Sciatic nerve (tissue), 2 donors: Measurements from ENCODE around the gene NT5M. TPM values are rescaled to one million over a fixed set of nuclear protein-coding genes. Genes with fewer than 3 reads are reported as not detected.

Experiments used
- ATAC-seq: fragments of 200-7000 bp; cut with Tn5 transposase; one replicate; pipeline ENCODE4 v1.9.1; 2020; ENCODE audit warnings: mild to moderate bottlenecking, moderate library complexity
- DNase-seq: peaks from one replicate; pipeline ENCODE4 v3.0.0-alpha.2; 2020; ENCODE audit warnings: low spot score
- intact Hi-C: fragments of 100-400 bp; cut with DNase I; formaldehyde crosslinking; loops from one replicate; pipeline ENCODE4 v1.14.2; 2022
- total RNA-seq: library from RNA; stranded (reverse); fragmentation: NEBNext Ultra II Directional; extraction: Animal tissue kit (Norgen Biotek cat#: 25700); gene quantifications from one replicate; pipeline ENCODE4 v1.2.1, GENCODE V29; 2021
- donor health status: DM: no; HTN: no; CAD: no.
- donor health status: DM: no; HTN: no; CAD: no.

NT5M gene
- total RNA-seq, 1 donor from 2014 or later, result 3.9 TPM

DNA sequence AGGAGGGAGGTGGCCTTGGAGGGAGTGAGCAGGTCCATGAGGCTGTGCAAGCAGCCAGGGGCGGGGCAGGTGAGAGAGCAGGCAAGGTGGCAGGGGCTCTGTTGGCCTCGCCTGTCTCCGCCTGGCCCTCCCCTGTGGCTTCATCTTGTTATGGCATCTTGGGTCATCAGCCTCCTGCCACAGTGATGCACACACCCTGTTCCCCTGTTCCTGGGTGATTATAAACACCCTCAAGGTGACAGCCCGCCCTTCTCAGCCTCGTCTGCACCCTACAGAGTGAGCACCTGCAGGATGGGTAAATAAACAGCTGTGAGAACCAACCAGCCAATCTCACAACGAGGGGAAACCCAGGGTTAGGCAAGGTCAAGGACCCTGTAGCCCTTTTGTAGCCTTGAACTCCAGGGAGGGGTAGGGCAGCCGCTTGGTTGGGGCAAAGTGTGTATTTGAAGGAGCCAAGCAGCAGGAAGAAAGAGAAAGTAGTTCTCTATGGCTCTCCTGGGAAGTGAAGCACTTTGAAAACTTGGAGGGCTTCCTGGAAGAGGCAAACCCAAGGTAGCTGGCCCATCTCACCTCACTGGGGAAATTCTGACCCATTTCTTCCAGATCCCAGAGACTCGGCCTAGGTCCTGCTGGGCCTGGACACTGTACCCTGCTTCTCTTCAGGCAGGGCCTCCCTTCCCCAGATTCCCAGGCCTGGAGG lies 60.6 kb downstream of the NT5M start:
- DNase-seq, result peak; percentile 53
- intact Hi-C loops, result no loop called here
- no peak for ATAC-seq

DNA sequence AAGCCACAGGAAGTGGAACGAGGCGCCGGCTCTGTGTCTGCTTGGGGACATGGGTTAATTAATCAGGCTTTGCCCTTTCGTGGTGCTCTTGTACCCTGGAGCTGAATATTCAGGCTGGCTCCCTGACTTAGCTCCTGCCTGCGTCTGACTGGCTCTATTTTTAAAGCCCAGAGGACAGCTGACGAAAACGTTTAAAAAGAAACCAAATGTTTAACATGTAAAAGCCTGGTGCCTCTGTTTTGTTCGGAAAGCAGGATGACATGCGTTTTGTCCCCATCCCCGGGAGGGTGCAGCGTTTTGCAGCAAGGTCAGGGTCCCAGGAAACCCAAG lies 61.1 kb downstream of the NT5M start:
- peak; percentile 46 for DNase-seq
- intact Hi-C loops, result no loop called here
- ATAC-seq, result no peak

DNA sequence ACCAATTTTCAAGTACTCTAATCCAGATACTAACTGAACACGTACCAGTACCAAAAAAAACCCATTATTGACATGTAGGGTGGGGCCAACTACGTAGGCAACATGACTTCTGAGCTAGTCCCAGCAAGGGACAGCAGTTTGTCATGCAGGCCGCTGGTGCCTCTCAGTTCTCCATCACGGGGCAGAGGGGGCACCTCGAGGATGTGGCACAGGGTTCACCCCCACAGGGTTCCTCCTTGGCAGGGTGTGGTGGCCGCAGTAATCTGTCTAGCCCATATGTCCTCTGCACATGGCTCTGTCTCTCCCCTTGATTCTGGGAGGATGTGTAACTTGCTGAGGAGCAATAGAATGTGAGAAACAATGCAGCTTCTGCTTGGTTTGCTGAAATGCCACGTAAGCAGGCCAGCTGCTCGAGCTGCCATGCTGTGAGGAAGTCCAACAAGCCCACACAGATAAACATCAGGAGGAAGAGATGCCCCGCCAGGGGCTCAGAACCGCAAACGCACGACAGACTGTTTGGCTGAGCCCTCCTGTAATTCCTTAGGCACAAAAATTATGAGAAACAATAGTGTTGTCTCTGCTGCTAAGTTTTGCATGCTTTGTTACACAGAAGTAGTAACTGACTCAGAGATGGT lies 62.4 kb downstream of the NT5M start:
- DNase-seq, result no peak
- intact Hi-C loops, result no loop called here
- ATAC-seq, result no peak

DNA sequence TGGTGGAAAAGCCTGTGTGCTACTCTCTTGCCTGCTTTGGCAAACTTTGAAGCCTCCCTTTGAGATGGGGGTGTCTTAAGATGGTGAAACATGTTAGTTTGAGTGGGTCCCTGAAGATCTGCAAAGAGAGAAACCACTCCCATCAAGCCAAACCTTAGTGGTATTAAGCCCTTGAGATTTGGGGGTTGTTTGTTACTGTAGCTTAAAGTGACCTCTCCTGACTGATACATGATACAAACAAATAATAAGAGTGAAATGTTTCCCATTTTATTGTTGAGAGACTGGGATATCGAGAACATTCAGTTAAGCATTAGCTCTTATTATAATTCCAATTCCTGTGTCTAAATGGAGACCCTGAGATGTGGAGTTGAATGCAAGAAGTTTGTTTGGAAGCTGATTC lies 63.1 kb downstream of the NT5M start:
- intact Hi-C loops, result no loop called here
- ATAC-seq, result no peak
- no peak for DNase-seq

DNA sequence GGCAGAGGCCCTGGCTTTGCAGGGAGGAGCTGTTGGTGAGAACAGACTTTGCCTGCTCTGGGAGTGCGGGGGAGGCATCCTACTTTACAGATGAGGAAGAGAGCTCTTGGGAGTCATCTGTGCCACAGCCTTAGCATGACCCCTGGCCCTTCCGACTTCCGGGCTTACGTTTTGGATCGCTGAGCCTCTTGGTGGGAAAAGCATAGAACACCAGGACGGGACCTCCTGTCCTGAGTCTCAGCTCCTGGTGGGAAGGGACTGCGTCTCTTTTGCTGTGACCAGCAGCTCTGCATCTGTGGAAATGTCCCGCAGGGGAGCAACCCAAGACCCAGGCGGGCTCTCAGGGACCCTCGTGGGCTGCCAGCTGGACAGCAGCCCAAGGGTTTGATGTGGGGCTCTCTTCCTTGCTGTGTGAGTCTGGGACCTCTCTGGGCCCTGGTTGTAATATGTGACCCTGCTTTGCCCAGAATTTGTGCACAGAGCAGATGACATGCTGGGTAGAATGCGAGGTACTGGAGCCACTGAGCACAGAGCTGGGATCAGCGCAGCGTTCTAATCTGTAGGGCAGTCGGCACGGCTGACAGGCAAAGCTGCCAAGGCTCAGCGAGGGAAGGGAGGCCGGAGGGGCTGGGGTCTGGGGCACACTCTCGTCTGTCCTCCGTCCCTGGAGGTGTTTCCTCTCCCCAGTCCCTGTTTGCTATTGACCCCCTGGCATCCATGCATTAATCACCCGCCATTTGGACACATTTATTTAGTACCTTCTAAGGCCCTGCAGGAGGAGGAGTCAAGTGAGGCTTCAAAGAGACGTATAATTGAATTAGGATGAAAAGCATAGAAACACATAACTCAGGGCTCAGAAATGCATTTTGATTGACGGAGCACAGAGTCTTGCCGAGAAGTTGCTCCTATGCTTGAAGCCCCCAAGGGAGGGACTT lies 64.0 kb downstream of the NT5M start:
- DNase-seq (no peak), ATAC-seq (no peak)
- intact Hi-C loops, result no loop called here

DNA sequence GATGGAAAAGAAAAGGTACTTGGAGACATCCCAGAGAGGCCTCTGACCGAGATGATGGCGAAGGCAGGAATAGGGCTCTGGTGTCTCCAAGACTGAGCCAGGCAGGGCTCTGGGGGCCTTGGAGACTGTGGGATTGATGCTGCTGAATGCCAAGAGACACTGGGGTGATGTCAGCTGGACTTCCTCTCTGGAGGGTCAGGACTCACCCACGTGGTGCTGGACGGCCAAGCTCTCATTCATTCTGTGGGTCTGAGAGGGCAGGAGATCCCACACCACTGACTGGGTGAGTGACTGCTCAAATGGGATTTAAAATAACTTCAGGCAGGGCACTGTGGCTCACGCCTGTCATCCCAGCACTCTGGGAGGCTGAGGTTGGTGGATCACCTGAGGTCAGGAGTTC lies 64.8 kb downstream of the NT5M start:
- DNase-seq (no peak), ATAC-seq (no peak)
- intact Hi-C loops, result no loop called here

DNA sequence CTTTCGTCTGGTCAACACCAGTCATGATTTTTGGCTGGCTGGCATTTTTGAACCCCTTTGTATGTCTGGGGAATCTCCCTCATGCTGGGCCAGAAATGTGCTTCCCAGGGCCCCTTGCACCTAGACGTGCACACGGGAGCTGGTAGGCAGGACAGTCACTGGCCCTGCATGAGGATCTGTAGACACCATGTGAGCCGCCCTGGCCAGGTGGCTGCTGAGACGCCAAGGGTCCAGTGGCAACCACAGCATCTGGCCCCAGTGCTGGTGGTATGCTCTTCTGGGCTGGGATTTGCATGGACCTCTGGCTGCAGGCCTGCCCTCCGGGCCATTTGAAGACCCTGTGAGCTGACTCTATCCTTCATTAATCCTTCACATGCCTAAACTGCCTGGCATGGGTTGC lies 67.5 kb downstream of the NT5M start:
- no peak for DNase-seq
- intact Hi-C loops, result no loop called here

DNA sequence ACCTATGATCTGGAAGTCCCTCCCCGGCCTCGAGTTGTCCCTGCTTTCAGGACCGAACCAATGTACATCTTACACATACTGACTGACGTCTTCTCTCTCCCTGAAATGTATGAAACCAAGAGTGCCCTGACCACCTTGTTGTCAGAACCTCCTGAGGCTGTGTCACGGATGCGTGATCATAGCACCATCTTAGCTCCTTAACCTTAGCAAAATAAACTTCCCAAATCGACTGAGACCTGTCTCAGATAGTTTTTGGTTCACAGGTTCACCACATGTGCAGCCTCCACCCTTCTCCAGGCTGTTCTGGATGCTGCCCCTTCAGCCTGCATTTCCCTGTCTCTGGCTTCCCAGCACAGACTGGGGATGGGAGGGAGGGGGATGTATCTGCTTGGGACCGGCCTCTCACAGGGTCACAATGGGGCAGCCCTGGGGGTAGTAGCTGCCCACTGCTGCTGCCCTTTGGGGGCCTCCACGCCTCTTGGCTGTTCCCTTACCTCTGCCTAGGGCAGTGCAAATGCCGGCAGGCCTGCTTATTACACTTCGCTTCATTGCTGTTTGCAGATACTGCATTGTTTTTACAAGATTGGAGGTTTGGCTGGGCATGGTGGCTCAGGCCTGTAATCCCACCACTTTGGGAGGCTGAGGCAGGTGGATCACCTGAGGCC lies 69.8 kb downstream of the NT5M start:
- ATAC-seq (no peak), DNase-seq (no peak)
- intact Hi-C loops, result no loop called here

More for the DNA sequence above, 67.5 kb downstream of the NT5M start:
- no peak for ATAC-seq

DNA sequence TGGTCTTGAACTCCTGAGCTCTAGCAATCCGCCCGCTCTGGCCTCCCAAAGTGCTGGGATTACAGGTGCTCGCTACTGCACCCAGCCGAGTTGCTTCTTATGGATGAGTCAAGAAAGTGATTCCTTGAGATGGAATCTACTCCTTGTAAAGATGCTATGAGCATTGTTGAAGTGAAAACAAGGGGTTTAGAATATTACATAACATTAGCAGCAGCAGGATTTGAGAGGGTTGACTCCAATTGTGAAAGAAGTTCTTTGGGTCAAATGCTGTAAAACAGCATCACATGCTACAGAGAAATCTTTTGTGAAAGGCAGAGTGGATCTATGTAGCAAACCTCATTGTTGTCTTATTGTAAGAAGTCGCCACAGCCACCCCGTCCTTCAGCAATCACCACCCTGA lies 72.7 kb downstream of the NT5M start:
- no peak for ATAC-seq

DNA sequence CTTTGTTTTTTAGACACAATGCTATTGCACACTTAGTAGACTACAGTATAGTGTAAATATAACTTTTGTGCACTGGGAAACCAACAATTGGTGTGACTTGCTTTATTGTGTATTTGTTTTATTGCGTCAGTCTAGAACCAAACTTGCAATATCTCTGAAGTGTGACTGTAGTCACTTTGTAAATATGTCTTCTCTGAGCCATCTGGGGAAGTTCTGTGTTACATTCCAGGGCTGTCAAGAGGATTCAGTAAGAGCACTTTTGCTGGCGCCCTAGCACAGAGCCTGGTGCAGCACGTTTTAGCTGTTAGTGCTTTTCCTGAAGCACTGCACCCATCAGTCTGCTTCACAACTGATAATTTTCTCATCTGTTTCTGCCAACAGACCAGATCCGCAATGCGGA lies 73.2 kb downstream of the NT5M start:
- DNase-seq (no peak), ATAC-seq (no peak)
- intact Hi-C loops, result no loop called here

More for the DNA sequence above, 72.7 kb downstream of the NT5M start:
- intact Hi-C loops, result no loop called here
- no peak for DNase-seq

DNA sequence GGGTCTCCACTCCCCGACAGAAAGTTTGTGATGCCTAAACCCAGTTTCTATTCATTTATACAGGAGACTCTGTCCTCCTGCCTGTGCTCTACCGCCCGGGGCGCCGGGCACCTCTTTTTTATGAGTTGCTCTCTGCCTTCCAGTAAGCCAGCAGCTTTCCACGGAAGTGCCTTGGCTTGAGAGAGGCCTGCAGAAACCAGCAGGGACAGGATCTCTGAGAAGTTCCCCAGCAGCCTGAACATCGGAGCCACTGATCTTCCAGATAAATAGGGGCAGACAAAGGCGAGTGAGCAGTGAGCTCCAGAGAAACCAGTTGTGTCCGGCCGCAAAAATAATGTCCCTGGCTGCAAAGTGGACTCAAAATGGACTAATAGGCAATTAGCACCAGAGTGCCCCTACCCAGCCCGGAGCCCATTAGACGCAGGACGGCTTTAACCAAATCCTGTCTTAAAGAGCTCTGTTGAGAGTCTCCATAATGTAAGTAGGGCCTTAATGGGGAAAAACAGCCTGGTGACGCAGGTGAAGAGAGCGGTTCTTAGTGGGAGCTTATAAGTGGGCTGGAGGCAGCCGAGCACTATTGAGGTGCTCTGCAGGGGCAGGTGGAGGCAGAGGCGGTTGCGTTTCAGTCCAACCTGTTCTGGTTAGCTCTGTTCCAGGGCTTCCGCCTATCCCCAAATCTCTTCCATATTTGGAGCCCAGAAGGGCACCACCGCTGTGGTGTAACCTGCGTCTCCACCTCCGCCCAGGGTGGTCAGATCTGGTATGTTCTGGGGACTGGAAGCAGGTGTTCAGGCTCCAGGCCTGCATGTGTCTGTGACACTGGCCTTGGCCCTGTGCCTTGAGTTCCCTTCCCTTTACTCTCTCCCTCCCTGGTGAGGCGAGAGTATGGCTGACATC lies 74.1 kb downstream of the NT5M start:
- intact Hi-C loops, result no loop called here
- no peak for DNase-seq
- ATAC-seq, result no peak

DNA sequence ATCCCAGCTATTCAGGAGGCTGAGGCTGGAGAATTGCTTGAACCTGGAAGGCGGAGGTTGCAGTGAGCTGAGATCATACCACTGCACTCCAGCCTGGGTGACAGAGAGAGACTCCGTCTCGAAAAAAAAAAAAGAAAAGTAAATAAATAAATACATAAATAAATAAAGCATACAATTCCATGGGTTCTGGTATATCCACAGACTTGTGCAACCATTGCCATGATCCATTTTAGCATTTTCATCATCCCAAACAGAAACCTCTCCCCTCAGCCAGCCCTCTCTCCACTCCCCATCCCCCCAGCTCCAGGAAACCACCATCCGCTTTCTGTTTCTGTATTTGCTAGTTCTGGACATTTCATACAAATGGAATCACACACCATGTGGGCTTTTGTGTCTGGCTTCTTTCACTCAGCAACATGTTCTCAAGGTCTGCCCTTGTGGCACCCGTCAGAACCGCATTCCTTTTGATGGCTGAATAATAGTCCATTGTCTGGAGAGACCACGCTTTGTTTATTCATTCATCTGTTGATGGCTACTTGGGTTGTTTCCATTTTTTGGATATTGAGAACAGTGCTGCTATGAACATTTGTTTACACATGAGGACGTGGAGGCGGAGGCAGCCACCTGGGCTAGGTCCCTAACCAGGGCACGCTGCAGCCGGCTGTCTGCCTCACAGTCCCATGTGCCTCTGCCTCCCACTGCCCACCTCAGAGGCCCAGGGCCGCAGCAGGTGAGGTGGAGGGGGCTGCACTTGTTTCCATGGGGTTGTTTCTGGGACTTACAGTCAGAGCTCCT lies 76.2 kb downstream of the NT5M start:
- ATAC-seq (peak; percentile 69), DNase-seq (no peak)
- intact Hi-C loops, result no loop called here

DNA sequence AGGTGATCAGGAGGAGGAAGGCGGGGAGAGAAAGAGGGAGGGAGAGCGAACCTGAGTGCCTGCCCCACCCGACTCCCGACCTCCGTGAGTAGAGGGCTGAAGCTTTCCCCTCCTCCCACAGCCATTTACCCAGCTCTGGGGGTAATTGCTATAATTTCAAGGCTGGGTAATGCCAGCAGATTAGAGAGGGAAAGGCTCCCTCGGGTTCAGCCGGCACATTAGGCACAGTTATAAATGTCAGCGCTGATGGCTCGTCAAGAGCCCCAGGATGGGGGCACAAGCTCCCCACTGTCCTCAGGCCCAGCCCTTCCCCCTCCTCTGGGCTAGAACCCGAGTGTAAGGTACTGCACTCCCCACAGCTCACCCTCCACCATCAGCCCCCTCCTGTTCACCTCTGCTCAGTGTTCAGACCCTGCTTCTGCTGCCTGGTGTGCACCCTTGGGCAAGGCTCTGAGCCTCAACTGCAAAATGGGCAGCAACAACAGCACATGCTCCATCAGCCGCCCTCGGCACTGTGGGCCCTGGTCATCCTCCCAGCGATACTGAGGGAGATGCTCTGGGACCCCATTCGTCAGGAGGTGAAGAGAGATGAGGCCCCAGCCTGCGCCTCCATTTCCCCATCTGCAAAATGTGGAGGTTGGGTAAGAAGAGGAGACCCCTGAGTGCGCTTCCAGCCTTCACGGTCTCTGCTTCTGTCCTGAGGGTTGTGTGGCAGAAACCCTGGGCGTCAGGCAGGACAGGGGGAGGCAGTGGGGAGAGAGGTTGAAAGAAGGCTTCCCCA lies 77.2 kb downstream of the NT5M start:
- DNase-seq (no peak), ATAC-seq (peak; percentile 21)
- intact Hi-C loops, result no loop called here

DNA sequence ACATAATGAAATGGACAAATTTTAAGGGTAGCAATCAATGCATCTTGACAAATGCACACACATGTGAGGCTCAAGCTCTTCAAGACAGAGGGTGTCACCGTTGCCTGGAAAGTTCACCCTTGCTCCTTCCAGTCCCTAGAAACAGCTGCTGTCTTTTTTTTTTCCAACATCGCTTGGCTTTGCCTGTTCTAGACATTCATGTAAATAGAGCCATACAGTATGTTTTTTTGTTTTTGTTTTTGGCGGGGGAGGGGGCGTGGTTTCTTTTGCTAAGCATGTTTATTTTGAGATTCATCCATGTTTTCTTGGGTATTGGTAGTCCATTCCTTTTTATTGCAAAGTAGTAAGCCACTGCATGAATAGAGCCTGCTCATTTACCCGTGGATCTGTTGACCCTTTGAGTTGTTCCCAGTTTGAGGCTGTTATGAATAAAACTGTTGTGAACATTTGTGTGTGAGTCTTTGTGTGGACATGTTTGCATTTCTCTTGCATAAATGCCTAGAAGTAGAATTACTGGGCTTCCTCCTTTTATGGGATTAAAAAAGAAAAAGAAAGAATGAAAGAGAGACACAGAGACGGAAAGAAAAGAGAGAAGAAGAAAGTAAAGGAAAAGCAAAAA lies 78.4 kb downstream of the NT5M start:
- peak; percentile 36 for ATAC-seq
- DNase-seq, result no peak
- intact Hi-C loops, result no loop called here

DNA sequence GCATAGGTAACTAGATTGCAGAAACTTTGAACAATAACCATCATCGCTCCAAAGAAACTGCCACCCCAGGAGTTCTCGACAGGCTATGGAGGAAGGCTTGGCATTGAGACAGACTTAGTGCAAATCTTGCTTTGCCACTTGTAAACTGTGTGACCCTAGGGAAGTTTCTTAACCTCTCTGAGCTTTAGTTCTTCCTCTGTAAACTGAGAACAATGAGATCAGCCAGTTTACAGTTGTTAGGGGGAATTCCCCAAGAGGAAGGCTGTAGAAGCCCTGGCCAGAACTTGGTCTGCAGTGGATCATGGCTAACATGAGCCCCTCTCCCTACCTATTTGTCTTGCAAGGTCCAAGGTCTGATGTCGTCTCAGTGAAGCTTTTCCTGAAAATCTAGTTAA lies 78.9 kb downstream of the NT5M start:
- ATAC-seq, result no peak

DNA sequence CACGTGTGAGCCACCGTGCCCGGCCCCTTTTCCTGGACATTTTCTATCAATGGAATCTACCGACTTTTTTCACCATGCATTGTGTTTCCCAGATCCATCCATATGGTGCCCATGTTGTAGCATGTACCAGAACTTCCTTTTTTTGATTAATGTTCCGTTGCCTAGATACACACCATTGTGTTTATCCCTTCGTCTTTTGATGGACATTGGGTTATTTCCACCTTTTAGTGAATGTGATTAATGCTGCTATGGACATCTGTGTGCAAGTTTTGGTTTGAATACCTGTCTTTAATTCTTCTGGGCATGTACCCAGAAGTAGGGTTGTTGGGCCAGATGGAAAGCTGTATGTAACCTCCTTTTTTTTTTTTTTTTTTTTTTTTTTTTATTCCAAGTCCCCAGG lies 79.8 kb downstream of the NT5M start:
- DNase-seq (no peak), ATAC-seq (no peak)

More for the DNA sequence above, 78.9 kb downstream of the NT5M start:
- intact Hi-C loops, result no loop called here
- no peak for DNase-seq

More for the DNA sequence above, 79.8 kb downstream of the NT5M start:
- intact Hi-C loops, result no loop called here
